ENCODE measurements around the gene ARHGAP4. TPM values are rescaled to one million over a fixed set of nuclear protein-coding genes. Genes with fewer than 3 reads are reported as not detected.

The ARHGAP4 gene
- total and polyA plus RNA-seq, 10 of the 15 experiments (the other 5 are each of a cell fraction or from before 2014, with no cell fraction given): 0.71 to 120 (median 44.3) TPM

GRCh38 chrX:153907456-153907855 is 18.6 kb downstream of the ARHGAP4 start:
- intact Hi-C loops (cut with micrococcal nuclease; ENCODE audit: unreplicated experiment) (no loop called here), in situ Hi-C loops (cut with MboI) (no loop called here)
- FAIRE-seq: no peak
- ChIA-PET CTCF (interaction anchor here (1.1 to 1.8 kb wide), 3 partner anchors 16 to 39 kb away, joined by 4 to 5 read pairs (median 5); no protein-coding TSS in a partner anchor), SMC1A (ENCODE audit: uncharacterized antibody, unreplicated experiment) (interaction anchor here (1.1 to 1.3 kb wide), 2 partner anchors 17 to 29 kb away, joined by 3 read pairs; no protein-coding TSS in a partner anchor), POLR2A (no interaction called here), RAD21 (ENCODE audit: unreplicated experiment) (interaction anchor here (0.6 to 1.8 kb wide), 2 partner anchors 18 to 102 kb away, joined by 4 to 6 read pairs; no protein-coding TSS in a partner anchor)
- Histone ChIP-seq H3K27me3 (replicated peaks in 1 of 2; ENCODE audit: control insufficient read depth in 2 of 2, insufficient read depth in 2 of 2, low read length in 1 of 2) (no peaks in the 10 kb centered on the region), H3K9ac (ENCODE audit: control insufficient read depth, insufficient read depth, low read length) (no peak overlapping the region), H3K4me1 (ENCODE audit: control insufficient read depth, insufficient read depth, low read length) (0 out of 2 replicates have a peak, but pooled peaks cover 5% of the 10 kb centered on the region), H4K20me1 (ENCODE audit: control insufficient read depth, insufficient read depth) (no peaks in the 10 kb centered on the region), H3K4me2 (ENCODE audit: control insufficient read depth, insufficient read depth) (no peak overlapping the region), H3K79me2 (ENCODE audit: control insufficient read depth, insufficient read depth, low read length) (no peaks in the 10 kb centered on the region), H3K9me3 (replicated peaks; ENCODE audit: control insufficient read depth, insufficient read depth, low read length) (no peaks in the 10 kb centered on the region), H3K27ac (ENCODE audit: control insufficient read depth, insufficient read depth) (no peak overlapping the region), H2AFZ (ENCODE audit: control insufficient read depth, low read depth, low read length) (no peak overlapping the region), H3K4me3 (no peak overlapping the region), H3K36me3 (ENCODE audit: control insufficient read depth in 2 of 2, insufficient read depth in 2 of 2, low read length in 1 of 2) (no peaks in the 10 kb centered on the region; a peak in 1 of 4 replicates)
- 76% methylated on average over 12 of the region's 12 CpGs for WGBS (ENCODE audit: insufficient coverage, insufficient replicate concordance, low lambda C conversion rate, missing lambda C conversion rate)
- TF ChIP-seq POLR2A (IDR thresholded peaks at IDR 0.05; ENCODE audit: low read depth, low read length) (0 out of 2 replicates have a peak, but pooled peaks have one; percentile 8), YY1 (IDR thresholded peaks at IDR 0.05; ENCODE audit: low read depth, low read length) (no peak)
- no peak for ATAC-seq
- no peak for DNase-seq (ENCODE audit: low read depth, low spot score)
- BruUV-seq (replicated peaks): no TSS peak

GRCh38 chrX:153906126-153906917 is 19.7 kb downstream of the ARHGAP4 start:
- DNase-seq (ENCODE audit: low read depth, low spot score): no peak
- Histone ChIP-seq H3K27ac (ENCODE audit: control insufficient read depth, insufficient read depth) (no peak overlapping the region), H3K9ac (ENCODE audit: control insufficient read depth, insufficient read depth, low read length) (no peak overlapping the region), H3K79me2 (ENCODE audit: control insufficient read depth, insufficient read depth, low read length) (no peaks in the 10 kb centered on the region), H4K20me1 (ENCODE audit: control insufficient read depth, insufficient read depth) (no peaks in the 10 kb centered on the region), H3K4me1 (ENCODE audit: control insufficient read depth, insufficient read depth, low read length) (peaks cover 7% of the 10 kb centered on the region), H2AFZ (ENCODE audit: control insufficient read depth, low read depth, low read length) (no peak overlapping the region), H3K36me3 (ENCODE audit: control insufficient read depth in 2 of 2, insufficient read depth in 2 of 2, low read length in 1 of 2) (no peaks in the 10 kb centered on the region; a peak in 1 of 4 replicates), H3K4me3 (no peak overlapping the region), H3K4me2 (ENCODE audit: control insufficient read depth, insufficient read depth) (no peak overlapping the region), H3K9me3 (replicated peaks; ENCODE audit: control insufficient read depth, insufficient read depth, low read length) (no peaks in the 10 kb centered on the region), H3K27me3 (replicated peaks in 1 of 2; ENCODE audit: control insufficient read depth in 2 of 2, insufficient read depth in 2 of 2, low read length in 1 of 2) (no peaks in the 10 kb centered on the region)
- TF ChIP-seq IRF5 (IDR thresholded peaks at IDR 0.05; ENCODE audit: borderline replicate concordance) (no peak), TBL1XR1 (IDR thresholded peaks at IDR 0.05; ENCODE audit: low read depth, low read length) (no peak), BMI1 (IDR thresholded peaks at IDR 0.05; ENCODE audit: borderline replicate concordance) (no peak), POLR2A (IDR thresholded peaks at IDR 0.05; ENCODE audit: low read depth, low read length) (peak; percentile 37; the same call in 1 of the 2 replicates), JUND (IDR thresholded peaks at IDR 0.05; ENCODE audit: low read depth, low read length) (no peak), HDGF (IDR thresholded peaks at IDR 0.05) (no peak)
- ChIA-PET SMC1A (ENCODE audit: uncharacterized antibody, unreplicated experiment) (interaction anchor here (1.1 to 1.3 kb wide), 2 partner anchors 18 to 28 kb away, joined by 3 read pairs; no protein-coding TSS in a partner anchor), RAD21 (ENCODE audit: unreplicated experiment) (interaction anchor here (1.8 kb wide), 1 partner anchor 19 kb away, joined by 6 read pairs; no protein-coding TSS in a partner anchor), CTCF (interaction anchor here (1.1 to 1.8 kb wide), 3 partner anchors 17 to 41 kb away, joined by 4 to 5 read pairs (median 5); no protein-coding TSS in a partner anchor), POLR2A (interaction anchor here (1.1 kb wide), 1 partner anchor 62 kb away, joined by 3 read pairs; no protein-coding TSS in a partner anchor)
- in situ Hi-C loops (cut with MboI): no loop called here
- ATAC-seq: no peak
- no TSS peak for BruUV-seq (replicated peaks)
- WGBS (ENCODE audit: insufficient coverage, insufficient replicate concordance, low lambda C conversion rate, missing lambda C conversion rate): 50% methylated on average over 27 of the region's 27 CpGs
- FAIRE-seq: no peak
- intact Hi-C loops (cut with micrococcal nuclease; ENCODE audit: unreplicated experiment): no loop called here

Data from GM12878 (cell line).